GM19455 (cell line): ENCODE measurements around the gene NEIL3.

Experiments
- ATAC-seq: cut with Tn5 transposase; IDR thresholded peaks from one replicate; pipeline ENCODE4 v1.9.1; 2021; ENCODE audit not compliant: unreplicated experiment

Gene NEIL3

GRCh38 chr4:177309522-177310371 lies at the start of gene NEIL3:
Gene NEIL3 (plus strand): TSS chr4:177309874. CDS start chr4:177309954, 80 bp downstream.
- ATAC-seq, result peak; percentile 92

- no peak for ATAC-seq
Measured at GRCh38 chr4:177263818-177264217, 45.9 kb upstream of the NEIL3 start.

GRCh38 chr4:177264788-177265422 lies 44.8 kb upstream of the NEIL3 start:
- no peak for ATAC-seq

- ATAC-seq, result no peak
Measured at GRCh38 chr4:177265729-177266128, 43.9 kb upstream of the NEIL3 start.

GRCh38 chr4:177266506-177266905 lies 43.2 kb upstream of the NEIL3 start:
- ATAC-seq, result no peak

- ATAC-seq, result no peak
Measured at GRCh38 chr4:177267911-177268310, 41.8 kb upstream of the NEIL3 start.

- no peak for ATAC-seq
Measured at GRCh38 chr4:177271091-177271490, 38.6 kb upstream of the NEIL3 start.

- ATAC-seq, result no peak
Measured at GRCh38 chr4:177271915-177272766, 37.5 kb upstream of the NEIL3 start.

GRCh38 chr4:177275999-177276398 lies 33.7 kb upstream of the NEIL3 start:
- ATAC-seq, result no peak

GRCh38 chr4:177281351-177281909 lies 28.2 kb upstream of the NEIL3 start:
- no peak for ATAC-seq

GRCh38 chr4:177282284-177282835 lies 27.3 kb upstream of the NEIL3 start:
- ATAC-seq, result no peak

GRCh38 chr4:177283167-177283566 lies 26.5 kb upstream of the NEIL3 start:
- ATAC-seq, result no peak

- ATAC-seq, result no peak
Measured at GRCh38 chr4:177285953-177286352, 23.7 kb upstream of the NEIL3 start.

GRCh38 chr4:177287255-177287654 lies 22.4 kb upstream of the NEIL3 start:
- no peak for ATAC-seq

- ATAC-seq, result no peak
Measured at GRCh38 chr4:177288335-177288734, 21.3 kb upstream of the NEIL3 start.

GRCh38 chr4:177290780-177291179 lies 18.9 kb upstream of the NEIL3 start:
- no peak for ATAC-seq

- ATAC-seq, result no peak
Measured at GRCh38 chr4:177292171-177292570, 17.5 kb upstream of the NEIL3 start.

GRCh38 chr4:177293208-177294033 lies 16.3 kb upstream of the NEIL3 start:
- no peak for ATAC-seq

- no peak for ATAC-seq
Measured at GRCh38 chr4:177297785-177298391, 11.8 kb upstream of the NEIL3 start.
